NCI-H2029 treated with DMSO at 0.1 percent for 48 hours (cell line): ENCODE results near the gene CORO2B.
"Not testable (repeated sequence)": the region's sequence is repeated elsewhere in the genome, so short reads cannot be mapped to it uniquely, and the experiment has no call there.

Source experiments
- DNase-seq: peaks from one replicate; lab custom pipeline; 2025; lab: John Stamatoyannopoulos, UW

CORO2B gene

GRCh38 chr15:68676011-68676605 is 97.3 kb downstream of the CORO2B start:
- DNase-seq, result no peak

GRCh38 chr15:68676926-68677325 is 98.1 kb downstream of the CORO2B start:
- DNase-seq, result no peak

GRCh38 chr15:68677996-68678395 is 99.2 kb downstream of the CORO2B start:
- no peak for DNase-seq

DNA sequence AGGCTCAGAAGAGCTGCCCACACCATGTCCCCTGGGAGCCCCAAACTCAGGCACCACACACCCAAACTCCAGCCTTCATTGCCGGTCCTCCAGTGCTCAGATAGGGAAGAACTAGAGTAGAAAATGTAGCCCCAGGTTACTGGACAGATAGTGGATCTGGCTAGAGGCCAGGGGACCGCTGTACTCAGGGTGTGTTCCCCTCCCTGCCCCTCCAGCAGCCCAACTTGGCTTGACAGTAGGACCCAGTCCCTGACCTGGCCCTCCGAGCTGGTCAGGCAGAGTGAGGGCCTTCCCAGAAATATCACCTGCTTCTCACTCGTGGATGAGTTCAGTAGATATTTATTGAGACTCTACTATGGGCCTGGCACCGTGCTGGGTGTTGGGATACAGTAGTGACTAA is 100.0 kb downstream of the CORO2B start:
- DNase-seq, result no peak

- DNase-seq, result no peak
Observed at GRCh38 chr15:68679161-68679560, 100.4 kb downstream of the CORO2B start.

GRCh38 chr15:68679961-68680371 is 101.2 kb downstream of the CORO2B start:
- no peak for DNase-seq

DNA sequence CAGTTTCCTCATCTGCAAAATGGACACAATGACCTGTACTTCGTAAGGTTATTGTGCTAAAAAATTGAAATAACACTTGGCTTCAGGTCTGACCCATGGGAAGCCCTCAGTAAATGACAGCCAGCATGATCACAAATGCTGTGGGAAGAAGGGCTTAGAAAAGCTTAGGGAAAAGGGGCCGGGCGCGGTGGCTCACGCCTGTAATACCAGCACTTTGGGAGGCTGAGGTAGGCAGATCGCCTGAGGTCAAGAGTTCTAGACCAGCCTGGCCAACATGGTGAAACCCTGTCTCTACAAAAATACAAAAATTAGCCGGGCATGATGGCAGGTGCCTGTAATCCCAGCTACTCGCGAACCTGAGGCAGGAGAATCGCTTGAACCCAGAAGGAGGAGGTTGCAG is 102.0 kb downstream of the CORO2B start:
- DNase-seq, result not testable (repeated sequence)

- no peak for DNase-seq
Observed at GRCh38 chr15:68681836-68682235, 103.0 kb downstream of the CORO2B start.

DNA sequence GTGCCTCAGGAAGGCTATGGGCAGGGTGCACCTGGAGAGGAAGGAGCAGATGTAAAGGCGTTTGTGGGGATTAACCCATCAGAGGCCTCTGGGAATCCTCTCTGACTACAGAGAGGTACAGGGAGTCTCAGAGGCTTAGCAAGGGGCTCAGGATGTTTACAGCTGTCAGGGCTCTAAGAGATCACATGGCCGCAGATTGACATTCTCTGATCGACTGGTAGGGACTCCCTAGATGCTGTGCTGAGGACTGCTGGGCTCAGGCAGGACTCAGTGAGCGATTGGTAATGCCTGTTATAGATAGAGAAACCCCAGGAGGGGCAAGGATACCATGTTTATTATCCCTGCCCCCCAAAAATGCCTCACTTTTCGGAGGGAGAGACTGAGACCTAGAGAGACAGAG is 103.5 kb downstream of the CORO2B start:
- DNase-seq, result no peak

DNA sequence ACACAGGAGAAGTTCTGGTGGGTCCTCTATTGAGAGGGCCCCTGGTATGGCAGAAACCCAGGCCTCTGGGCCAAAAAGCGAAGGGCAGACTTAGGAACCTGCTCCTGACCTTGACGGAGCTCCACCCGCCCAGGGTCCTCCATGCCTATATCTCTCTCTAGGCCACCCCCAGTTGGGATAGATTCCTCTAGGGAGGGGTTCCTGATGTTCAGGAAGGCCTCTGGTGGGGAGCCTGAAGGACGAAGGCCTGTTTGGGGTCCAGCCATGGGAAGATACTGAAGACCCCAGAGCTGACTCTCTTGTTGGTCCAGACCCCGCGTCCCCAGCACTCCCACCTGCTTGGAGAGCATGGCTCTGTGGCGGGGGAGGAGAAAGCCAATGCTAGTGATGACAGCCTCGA is 104.2 kb downstream of the CORO2B start:
- DNase-seq, result no peak

DNA sequence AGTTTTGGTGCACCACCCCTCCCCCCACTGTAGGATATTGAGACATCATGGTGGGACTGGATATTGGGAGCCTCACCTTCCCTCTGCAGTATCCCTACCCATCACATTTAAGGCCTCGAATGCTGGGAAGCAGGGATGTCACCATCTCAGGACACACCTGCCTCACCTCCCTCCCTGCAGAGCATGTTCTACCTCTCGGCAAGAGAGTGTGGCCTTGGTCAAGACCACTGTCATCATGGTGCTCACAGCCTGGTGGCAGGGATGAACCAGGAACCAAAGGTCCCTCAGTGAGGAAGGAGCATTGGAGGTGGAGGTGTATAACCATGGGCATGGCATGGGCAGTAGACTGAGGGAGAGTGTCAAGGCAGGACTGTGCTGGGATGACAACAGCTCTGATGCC is 104.8 kb downstream of the CORO2B start:
- no peak for DNase-seq

DNA sequence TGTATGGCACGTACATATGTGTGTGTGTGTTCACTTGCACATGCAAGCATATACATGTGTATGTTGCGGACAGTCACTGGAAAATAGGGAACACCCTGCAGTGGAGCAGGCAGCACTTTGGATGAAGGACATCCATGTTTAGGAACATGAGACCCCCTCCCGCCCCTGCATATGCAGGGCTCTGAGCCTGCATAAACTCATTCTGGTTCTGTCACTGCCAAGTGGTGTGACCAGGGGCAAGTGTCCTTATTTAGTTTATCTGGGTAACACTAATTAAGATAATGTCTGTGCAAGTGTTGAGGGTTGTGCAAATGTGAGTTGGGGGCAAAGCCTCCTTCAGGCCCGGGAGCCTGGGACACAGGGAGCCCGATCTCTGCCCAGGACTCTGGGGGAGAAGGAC is 105.7 kb downstream of the CORO2B start:
- DNase-seq, result no peak

DNA sequence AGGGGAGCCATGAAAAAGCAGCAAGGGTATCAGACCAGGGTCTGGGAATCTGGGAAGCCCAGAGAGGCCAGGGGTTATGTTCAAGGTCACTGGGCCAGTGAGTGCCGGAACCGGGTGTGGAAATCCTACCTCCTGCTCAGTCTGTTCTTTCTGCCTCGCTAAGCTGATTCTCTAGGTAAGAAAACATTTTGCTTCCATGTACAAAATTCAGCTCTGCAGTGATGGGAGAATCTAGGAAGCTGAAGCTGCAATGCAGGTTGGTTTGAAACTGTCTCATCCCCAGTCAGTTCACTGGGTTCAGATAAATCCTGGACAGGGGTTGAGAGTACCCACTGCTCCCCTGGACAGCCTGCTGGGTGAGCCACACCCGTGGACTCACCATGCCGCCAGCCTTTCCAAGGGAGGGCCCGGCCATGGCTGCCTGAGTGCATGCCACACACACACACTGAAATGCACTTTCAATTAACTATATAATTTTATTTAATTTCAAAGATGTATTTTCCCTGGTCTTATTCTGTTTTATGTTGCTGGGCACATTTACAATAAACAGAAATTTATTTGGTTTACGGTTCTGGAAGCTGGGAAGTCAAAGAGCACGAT is 108.4 kb downstream of the CORO2B start:
- DNase-seq, result no peak

DNA sequence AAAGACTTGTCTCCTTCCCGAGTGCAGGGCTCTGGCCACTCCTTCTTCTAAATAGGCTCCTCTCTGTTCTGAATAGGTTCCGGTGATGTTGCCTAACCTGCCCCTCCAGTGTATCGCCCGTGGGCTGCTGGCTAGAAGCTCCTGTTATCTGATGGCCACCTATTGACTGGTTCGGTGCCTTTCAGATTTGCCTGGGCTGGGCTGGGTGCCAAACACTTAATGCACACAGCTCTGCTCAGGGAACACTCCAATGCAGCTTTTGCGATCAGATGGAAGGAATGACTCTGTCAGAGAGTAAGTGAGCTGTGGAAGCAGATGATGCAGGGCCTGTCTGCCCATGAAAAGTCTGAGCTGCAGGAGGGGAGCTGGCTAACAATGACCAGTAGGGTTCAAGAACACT is 112.9 kb downstream of the CORO2B start:
- peak; percentile 37 for DNase-seq

GRCh38 chr15:68693071-68693470 is 114.3 kb downstream of the CORO2B start:
- DNase-seq, result no peak

GRCh38 chr15:68694111-68694510 is 115.3 kb downstream of the CORO2B start:
- no peak for DNase-seq

- no peak for DNase-seq
Observed at GRCh38 chr15:68695061-68695595, 116.3 kb downstream of the CORO2B start.

GRCh38 chr15:68696414-68697363 is 117.9 kb downstream of the CORO2B start:
- DNase-seq, result no peak

- no peak for DNase-seq
Observed at GRCh38 chr15:68697711-68698690, 119.2 kb downstream of the CORO2B start.

GRCh38 chr15:68698708-68699107 is 119.9 kb downstream of the CORO2B start:
- DNase-seq, result no peak

GRCh38 chr15:68699124-68699880 is 120.5 kb downstream of the CORO2B start:
- DNase-seq, result no peak
